ENCODE results near the gene TRIM32.
"Not testable (repeated sequence)": the region's sequence is repeated elsewhere in the genome, so short reads cannot be mapped to it uniquely, and the experiment has no call there.

The TRIM32 gene

GRCh38 chr9:116673375-116673774 lies 13.7 kb upstream of the TRIM32 start:
- DNase-seq (ENCODE audit: low read depth in 2 of 2, low spot score in 1 of 2): no peak

DNA sequence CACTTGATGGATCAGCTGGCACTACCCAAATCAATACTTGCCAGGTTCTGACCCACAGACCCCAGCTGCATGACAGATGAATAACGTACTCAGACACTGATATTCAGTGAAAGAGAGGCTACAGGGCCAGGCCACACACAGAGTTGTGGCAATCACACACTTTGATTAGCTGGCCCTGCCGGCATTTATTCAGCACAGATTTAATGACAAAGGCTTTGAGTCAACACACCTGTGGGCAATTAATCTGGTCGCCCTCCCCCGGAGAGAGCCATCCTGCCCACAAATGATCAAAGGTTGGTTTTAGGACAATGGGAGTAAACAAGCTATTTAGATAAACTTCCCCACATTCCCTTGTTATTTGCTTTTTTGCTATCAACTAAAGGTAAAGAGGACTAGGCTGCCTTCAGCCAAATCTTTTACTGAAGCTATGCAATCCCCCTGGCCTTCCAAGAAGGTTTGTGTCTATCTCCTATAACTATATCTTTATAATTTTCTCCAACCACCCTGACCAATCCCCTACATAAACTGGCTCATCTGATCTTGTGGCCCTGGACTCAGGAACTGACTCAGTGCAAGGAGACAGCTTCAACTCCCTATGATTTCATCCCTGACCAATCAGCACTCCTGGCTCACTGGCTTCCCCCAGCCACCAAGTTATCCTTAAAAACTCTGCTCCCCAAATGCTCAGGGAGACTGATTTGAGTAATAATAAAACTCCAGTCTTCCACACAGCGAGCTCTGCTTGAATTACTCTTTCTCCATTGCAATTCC lies 12.7 kb upstream of the TRIM32 start:
- DNase-seq (ENCODE audit: low read depth in 2 of 2, low spot score in 1 of 2): no peak

DNA sequence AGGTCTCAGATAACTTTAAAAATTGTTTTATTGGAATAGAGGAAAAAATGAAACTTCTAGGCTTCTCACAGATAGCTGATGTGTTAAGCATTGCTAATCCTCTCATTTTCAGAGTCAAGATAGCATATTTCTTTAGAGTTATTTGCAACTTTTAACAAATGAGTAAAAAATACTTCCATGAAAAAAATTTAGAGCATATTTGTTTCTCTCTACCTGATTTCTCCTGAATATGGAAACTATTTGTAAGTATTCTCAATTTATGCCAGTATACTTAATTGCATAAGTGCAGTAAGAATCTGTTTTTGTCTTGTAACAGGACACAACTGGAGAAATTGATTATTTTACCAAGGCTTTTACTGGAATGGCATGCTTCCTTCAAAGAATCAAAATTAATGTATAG lies 3.6 kb upstream of the TRIM32 start:
- DNase-seq (ENCODE audit: low read depth in 2 of 2, low spot score in 1 of 2): no peak

DNA sequence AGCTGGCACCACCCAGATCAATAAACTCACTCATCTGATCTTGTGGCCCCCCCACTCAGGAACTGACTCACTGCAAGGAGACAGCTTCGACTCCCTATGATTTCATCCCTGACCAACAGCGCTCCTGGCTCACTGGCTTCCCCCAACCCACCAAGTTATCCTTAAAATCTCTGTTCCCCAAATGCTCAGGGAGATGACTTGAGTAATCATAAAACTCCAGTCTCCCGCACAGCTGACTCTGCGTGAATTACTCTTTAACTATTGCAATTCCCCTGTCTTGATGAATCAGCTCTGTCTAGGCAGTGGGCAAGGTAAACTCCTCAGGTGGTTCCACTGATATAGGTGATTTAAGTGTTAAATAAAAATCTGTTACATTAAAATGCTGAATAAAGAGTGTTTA lies 1.9 kb upstream of the TRIM32 start:
- DNase-seq (ENCODE audit: low read depth in 2 of 2, low spot score in 1 of 2): no peak

GRCh38 chr9:116686135-116686534 lies 970 bp upstream of the TRIM32 start:
- DNase-seq (ENCODE audit: low read depth in 2 of 2, low spot score in 1 of 2): no peak

DNA sequence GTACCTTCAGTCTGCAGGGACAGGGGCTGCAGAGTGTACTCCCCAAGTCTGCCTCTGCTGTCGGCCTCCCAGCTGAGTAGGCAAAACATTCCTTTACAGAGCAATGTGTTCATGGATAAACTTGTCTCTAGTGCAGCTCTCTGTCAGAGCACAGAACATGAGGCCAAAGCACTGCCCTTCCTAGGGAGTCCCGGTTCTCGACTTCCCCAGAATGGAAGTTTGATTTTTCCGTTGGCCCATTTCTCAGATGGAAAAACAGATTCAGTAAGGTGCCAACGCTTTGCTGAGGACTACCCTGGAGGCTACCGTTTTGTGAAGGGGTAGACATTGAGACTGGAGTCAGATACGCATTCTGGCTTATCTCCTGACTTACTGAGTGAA lies 422 bp upstream of the TRIM32 start:
- no peak for DNase-seq (ENCODE audit: low read depth in 2 of 2, low spot score in 1 of 2)

GRCh38 chr9:116687754-116688135 lies 640 bp downstream of the TRIM32 start:
- DNase-seq (ENCODE audit: low read depth in 2 of 2, low spot score in 1 of 2): no peak

- DNase-seq (ENCODE audit: low read depth in 2 of 2, low spot score in 1 of 2): no peak
Measured at GRCh38 chr9:116688806-116689485, 1.8 kb downstream of the TRIM32 start.

DNA sequence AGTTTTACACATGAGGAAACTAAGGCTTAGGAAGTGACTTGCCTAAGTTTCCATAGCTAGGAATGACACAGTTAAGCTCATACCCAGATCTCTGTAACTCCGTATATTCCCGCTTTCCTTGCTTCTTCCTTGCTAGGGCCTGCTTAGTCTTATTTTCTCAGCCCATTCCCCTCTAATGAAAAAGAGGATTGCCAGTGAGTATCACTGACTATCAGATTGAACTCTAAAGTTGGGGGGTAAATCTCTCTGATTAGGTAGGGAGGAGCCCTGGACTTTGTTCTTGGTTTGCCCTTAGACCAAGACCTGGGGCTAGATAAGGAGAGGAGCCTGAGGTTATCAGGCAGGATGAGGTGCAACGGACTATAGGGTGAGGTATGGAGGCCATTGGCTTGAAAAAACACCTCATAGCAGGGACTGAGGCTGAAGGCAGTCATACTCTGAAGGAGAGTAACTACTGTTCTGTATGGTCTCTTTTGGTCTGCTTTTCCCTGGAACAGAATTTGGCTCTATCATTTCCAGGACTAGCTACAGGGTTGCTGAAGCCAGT lies 2.5 kb downstream of the TRIM32 start:
- DNase-seq (ENCODE audit: low read depth in 2 of 2, low spot score in 1 of 2): no peak

- not testable (repeated sequence) for DNase-seq (ENCODE audit: low read depth in 2 of 2, low spot score in 1 of 2)
Measured at GRCh38 chr9:116690805-116691204, 3.7 kb downstream of the TRIM32 start.

DNA sequence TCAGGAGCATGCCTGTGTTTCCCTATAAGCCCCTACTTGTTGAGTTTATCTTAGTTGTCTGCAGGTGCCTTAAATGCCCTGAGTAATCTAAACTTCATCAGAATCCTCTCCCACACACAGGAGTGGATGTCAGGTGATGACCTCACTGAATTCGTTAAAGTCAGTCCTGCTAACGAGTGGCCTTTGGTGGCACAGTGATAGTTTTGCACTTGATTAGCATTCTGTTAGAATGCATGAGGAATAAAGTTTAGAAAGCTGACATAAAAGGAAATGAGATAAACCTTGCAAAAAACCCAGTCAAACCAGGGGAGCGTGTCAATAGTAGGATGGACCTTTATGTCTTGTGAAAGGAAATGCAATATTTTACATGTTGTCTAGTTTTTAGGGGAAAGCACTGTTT lies 4.5 kb downstream of the TRIM32 start:
- DNase-seq (ENCODE audit: low read depth in 2 of 2, low spot score in 1 of 2): no peak

GRCh38 chr9:116692616-116693015 lies 5.5 kb downstream of the TRIM32 start:
- DNase-seq (ENCODE audit: low read depth in 2 of 2, low spot score in 1 of 2): no peak

DNA sequence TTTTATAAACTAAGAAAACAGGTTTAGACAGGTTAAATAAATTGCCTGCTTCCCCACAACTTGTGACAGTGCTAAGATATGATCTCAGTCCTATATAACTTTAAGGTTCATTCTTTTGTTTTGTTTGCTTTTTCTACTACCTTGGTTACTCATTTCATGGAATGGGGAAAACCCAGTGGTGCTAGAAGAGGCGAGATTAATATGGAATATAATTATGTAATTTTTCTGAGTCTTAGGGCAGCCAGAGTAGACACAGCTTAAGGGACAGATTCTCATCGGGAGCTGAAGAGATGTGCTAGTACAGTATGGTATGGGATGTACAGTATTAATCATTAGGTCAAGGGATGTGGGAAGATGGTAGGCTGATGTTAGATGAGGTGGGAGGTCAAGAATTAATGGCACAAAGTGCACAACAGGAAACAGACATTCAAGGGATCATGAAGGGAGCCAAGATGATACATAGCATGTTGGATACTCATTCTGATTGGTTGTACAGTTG lies 6.2 kb downstream of the TRIM32 start:
- no peak for DNase-seq (ENCODE audit: low read depth in 2 of 2, low spot score in 1 of 2)

DNA sequence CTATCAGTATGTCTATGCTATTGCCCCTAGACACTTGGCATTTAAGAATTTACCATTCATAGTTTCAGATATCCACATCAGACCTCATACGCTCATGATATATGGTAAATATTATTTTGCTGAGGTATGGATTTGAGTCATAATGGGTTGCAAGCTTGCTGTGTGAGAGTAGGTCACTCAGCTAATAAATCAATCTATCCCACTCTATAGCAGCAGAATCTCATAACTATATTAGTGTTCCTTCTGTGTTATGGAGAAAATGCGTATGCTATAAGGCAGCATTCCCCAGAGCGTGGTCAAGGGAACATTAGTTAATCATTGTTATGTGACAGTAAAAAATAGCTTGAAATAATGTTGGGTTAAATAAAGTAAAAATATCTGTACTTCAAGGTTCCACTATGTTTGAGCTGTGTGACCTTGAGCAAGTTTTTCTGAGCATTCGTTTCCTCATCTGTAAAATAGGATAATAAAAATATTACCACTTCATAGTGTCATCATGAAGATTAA lies 7.7 kb downstream of the TRIM32 start:
- no peak for DNase-seq (ENCODE audit: low read depth in 2 of 2, low spot score in 1 of 2)

GRCh38 chr9:116695438-116695837 lies 8.3 kb downstream of the TRIM32 start:
- no peak for DNase-seq (ENCODE audit: low read depth in 2 of 2, low spot score in 1 of 2)

DNA sequence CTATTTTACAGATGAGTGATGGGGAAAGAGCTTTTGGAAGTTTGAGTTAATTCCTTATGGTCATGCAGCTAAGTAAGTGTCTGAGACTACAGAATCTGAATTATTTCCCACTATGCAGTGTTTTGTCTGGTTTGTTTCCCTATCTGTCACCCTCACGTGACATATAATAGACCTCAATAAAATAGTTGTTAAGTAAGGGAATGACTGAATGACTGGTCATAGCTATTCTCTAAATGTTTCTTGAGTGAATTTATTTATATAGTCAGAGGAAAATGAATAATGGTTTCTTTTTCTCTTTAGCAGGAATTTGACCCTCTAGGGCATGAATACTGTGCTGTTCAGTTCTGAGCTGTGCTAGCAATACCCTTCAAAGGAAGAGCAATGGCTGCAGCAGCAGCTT lies 10.3 kb downstream of the TRIM32 start:
- DNase-seq (ENCODE audit: low read depth in 2 of 2, low spot score in 1 of 2): no peak

DNA sequence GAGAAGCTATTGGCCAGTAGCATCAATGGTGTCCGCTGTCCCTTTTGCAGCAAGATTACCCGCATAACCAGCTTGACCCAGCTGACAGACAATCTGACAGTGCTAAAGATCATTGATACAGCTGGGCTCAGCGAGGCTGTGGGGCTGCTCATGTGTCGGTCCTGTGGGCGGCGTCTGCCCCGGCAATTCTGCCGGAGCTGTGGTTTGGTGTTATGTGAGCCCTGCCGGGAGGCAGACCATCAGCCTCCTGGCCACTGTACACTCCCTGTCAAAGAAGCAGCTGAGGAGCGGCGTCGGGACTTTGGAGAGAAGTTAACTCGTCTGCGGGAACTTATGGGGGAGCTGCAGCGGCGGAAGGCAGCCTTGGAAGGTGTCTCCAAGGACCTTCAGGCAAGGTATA lies 10.8 kb downstream of the TRIM32 start:
- DNase-seq (ENCODE audit: low read depth in 2 of 2, low spot score in 1 of 2): no peak

DNA sequence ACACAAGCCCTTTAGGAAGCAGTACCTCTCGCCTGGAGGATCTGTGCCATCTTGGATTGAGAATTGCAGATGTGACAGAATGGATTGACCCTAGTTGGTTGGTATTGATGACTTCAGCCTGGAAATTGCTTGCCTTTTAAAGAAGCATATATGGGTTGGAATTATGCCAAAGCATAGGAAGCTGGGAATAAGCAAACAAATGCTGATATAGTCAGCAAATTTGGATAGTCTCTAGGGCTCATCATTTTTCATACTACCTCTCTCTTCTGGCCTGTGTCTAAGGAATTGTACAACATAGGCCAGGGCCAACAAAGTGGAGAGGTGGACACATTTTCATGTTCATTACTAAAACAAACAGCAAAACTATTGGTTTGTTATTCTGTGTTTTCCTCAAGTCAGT lies 13.2 kb downstream of the TRIM32 start:
- DNase-seq (ENCODE audit: low read depth in 2 of 2, low spot score in 1 of 2): no peak

- DNase-seq (ENCODE audit: low read depth in 2 of 2, low spot score in 1 of 2): no peak
Measured at GRCh38 chr9:116700882-116701865, 14.1 kb downstream of the TRIM32 start.

DNA sequence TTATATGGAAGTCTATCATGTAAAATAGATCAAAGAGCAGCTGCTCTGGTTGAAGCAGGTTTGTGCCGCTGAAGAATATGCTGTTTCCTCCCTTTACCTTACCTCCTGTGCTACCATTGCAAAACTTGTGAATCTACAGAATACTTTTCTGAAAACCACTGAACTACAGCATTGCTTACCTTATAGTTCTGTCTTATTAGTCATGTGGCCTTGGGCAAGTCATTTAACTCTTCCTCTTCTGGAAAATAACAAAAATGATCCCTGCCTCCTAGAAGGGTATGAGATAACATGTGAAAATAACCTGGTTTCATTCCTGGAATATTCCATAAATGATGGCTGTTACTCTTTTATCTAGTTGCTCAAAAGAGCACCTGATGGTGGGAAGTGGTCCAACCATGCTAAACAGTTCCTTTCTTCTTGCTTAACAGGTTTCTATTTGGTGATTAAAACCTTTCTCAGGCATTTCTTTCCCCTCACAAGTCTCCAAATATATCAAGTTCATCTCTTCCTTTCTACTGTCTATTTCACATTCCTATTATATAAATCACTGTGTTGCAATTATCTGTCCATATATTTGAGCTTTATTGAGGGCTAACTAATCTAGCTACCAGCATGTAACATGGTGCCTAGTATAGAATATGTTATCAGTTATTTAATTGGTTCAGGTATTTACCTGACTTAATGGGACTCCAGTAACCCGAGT lies 15.0 kb downstream of the TRIM32 start:
- DNase-seq (ENCODE audit: low read depth in 2 of 2, low spot score in 1 of 2): no peak
